RWPE2 (cell line): ENCODE measurements around the gene FADS1.

ENCODE experiments used
- ATAC-seq: fragments of 200-7000 bp; cut with Tn5 transposase; 3 replicates; pipeline ENCODE4 v1.9.1; 2021; ENCODE audit warnings: low read depth
- DNase-seq: peaks from one replicate; pipeline ENCODE4 v3.0.0-alpha.2; 2020; ENCODE audit warnings: low spot score
- H3K27ac ChIP-seq: fragments of 450-650 bp; 2 replicates; pipeline ENCODE4 v1.5.1; 2017; ENCODE audit warnings: mild to moderate bottlenecking; ENCODE audit not compliant: poor library complexity, severe bottlenecking
- H3K27me3 ChIP-seq: fragments of 250-450 bp; sonication (Bioruptor Pico); 2 replicates; pipeline ENCODE4 v1.5.1; 2021; ENCODE audit warnings: mild to moderate bottlenecking, moderate library complexity; ENCODE audit not compliant: insufficient read depth, poor library complexity, severe bottlenecking
- H3K36me3 ChIP-seq: fragments of 250-450 bp; sonication (Bioruptor Pico); 2 replicates; pipeline ENCODE4 v1.5.1; 2020; ENCODE audit warnings: low read depth, mild to moderate bottlenecking, moderate library complexity
- H3K4me1 ChIP-seq: fragments of 250-450 bp; sonication (Bioruptor Pico); 2 replicates; pipeline ENCODE4 v1.5.1; 2021; ENCODE audit warnings: mild to moderate bottlenecking, moderate library complexity; ENCODE audit not compliant: insufficient read depth, poor library complexity, severe bottlenecking
- H3K4me3 ChIP-seq: fragments of 250-450 bp; sonication (Bioruptor Pico); 2 replicates; pipeline ENCODE4 v1.5.1; 2021; ENCODE audit warnings: mild to moderate bottlenecking, moderate library complexity; ENCODE audit not compliant: severe bottlenecking
- H3K9me3 ChIP-seq: fragments of 250-450 bp; sonication (Bioruptor Pico); 2 replicates; pipeline ENCODE4 v1.5.1; 2021; ENCODE audit warnings: mild to moderate bottlenecking, moderate library complexity; ENCODE audit not compliant: severe bottlenecking
- TF ChIP-seq, protein P1 (sequence below): fragments of 450-650 bp; IDR thresholded peaks from one replicate; pipeline ENCODE4 v1.5.1; 2017; ENCODE audit warnings: mild to moderate bottlenecking, moderate library complexity; ENCODE audit not compliant: poor library complexity, severe bottlenecking

The FADS1 gene

DNA sequence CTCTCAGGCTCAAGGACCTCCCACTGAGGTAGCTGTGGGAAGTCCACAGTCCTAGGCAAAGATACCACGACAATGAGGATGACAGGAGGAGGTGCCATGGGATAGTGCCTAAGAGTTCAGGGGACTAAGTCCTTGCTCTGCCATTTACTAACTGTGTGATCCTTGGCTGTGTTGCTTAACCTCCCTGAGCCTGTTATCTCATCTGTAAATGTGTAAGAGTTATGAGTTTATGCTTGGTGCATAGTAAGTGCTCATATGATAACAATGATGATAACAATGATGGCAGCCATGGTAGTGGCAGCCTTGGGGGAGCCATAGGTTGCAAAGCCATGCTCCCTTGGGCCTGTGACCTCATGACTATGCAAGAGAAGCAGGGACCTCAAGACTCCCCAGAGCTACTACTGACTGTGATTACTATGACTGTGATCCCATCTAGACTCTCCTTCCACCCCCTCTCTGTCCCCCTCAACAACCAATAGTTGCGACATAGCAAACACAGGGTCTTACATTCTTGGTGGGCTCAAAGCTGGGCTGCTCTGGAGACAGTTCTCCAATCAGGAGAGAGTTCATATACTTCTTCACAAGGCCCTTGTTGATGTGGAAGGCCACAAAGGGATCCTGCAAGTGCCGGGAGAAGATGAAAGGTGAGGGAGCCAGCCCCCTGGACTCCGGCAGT, 3.9 kb downstream of the FADS1 start:
- TF ChIP-seq, protein P1, sequence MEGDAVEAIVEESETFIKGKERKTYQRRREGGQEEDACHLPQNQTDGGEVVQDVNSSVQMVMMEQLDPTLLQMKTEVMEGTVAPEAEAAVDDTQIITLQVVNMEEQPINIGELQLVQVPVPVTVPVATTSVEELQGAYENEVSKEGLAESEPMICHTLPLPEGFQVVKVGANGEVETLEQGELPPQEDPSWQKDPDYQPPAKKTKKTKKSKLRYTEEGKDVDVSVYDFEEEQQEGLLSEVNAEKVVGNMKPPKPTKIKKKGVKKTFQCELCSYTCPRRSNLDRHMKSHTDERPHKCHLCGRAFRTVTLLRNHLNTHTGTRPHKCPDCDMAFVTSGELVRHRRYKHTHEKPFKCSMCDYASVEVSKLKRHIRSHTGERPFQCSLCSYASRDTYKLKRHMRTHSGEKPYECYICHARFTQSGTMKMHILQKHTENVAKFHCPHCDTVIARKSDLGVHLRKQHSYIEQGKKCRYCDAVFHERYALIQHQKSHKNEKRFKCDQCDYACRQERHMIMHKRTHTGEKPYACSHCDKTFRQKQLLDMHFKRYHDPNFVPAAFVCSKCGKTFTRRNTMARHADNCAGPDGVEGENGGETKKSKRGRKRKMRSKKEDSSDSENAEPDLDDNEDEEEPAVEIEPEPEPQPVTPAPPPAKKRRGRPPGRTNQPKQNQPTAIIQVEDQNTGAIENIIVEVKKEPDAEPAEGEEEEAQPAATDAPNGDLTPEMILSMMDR = no peak
- H3K27ac ChIP-seq = no peak overlapping the region

DNA sequence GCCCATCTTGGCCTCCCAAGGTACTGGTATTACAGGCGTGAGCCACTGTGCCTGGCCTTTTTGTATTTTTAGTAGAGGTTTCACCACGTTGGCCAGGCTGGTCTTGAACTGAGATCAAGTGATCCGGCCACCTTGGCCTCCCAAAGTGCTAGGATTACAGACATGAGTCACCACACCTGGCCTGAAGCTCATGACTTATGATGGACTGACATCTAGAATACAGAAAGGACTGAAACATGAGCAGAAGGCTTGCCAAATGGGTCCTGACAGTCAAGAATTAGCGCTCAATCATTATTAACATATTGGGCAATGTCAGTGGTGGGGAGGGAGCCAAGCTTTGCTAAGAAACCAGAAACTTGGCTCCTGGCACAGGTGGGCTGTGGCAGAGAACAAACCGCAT, 5.0 kb downstream of the FADS1 start:
- Histone ChIP-seq H3K27ac (no peak overlapping the region), H3K27me3 (no peaks in the 10 kb centered on the region), H3K9me3 (no peaks in the 10 kb centered on the region), H3K36me3 (peaks cover 83% of the 10 kb centered on the region), H3K4me1 (peaks cover 8% of the 10 kb centered on the region), H3K4me3 (no peak overlapping the region)
- DNase-seq (no peak), ATAC-seq (no peak)
- TF ChIP-seq, protein P1 = no peak

More for the DNA sequence above, 3.9 kb downstream of the FADS1 start:
- Histone ChIP-seq H3K9me3 (no peaks in the 10 kb centered on the region), H3K36me3 (peaks cover 72% of the 10 kb centered on the region), H3K4me1 (peaks cover 12% of the 10 kb centered on the region), H3K4me3 (no peak overlapping the region), H3K27me3 (no peaks in the 10 kb centered on the region)
- ATAC-seq = no peak
- DNase-seq = no peak

DNA sequence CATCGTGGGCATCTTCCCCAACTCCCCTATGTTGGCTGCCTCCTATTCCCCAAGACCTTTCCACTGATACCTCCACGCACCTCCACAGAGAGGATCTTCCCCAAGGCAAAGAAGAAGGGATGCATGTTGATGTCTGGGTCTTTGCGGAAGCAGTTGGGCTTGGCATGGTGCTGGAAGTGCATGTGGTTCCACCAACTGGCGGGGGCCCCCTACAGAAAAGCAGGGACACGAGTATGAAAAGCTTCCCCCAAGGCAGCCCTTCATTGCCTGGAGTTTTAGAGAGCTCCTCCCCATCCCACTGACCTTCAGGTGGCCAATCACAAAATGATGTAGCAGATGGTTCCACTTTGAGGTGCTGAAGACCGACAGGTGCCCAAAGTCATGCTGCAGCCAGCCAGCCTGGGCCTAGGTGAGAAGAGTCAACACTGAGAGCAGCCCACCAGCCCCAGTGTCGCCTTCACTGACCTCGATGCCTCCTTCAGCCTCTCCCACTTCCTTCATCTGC, 6.1 kb downstream of the FADS1 start:
- H3K27ac ChIP-seq = no peak overlapping the region
- H3K27me3 ChIP-seq = no peaks in the 10 kb centered on the region
- TF ChIP-seq, protein P1 = no peak
- peaks cover 8% of the 10 kb centered on the region for H3K4me1 ChIP-seq
- DNase-seq = no peak
- no peak overlapping the region for H3K4me3 ChIP-seq
- no peak for ATAC-seq
- no peaks in the 10 kb centered on the region for H3K9me3 ChIP-seq
- H3K36me3 ChIP-seq = peaks cover 91% of the 10 kb centered on the region

DNA sequence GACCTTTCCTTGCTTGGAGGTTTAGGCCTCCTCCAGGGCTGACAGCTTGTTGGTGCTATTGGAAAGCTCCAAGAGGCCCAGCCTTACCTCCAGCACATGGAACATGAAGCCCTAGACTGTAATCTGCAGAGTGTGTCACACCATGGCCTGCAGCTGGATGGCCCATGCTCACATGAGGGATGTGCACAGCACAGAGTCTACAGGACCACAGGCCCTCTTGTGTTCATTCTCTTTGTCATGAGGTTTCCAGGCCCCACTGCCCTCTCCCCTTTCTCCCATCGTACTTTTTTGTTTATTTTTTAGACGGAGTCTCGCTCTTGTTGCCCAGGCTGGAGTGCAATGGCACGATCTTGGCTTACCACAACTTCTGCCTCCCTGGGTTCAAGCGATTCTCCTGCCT, 10.0 kb downstream of the FADS1 start:
- H3K4me3 ChIP-seq = no peak overlapping the region
- ATAC-seq = 0 out of 3 replicates have a peak, but pooled peaks have one; percentile 19
- H3K27me3 ChIP-seq = no peaks in the 10 kb centered on the region
- H3K36me3 ChIP-seq = peaks cover 97% of the 10 kb centered on the region
- TF ChIP-seq, protein P1 = no peak
- H3K27ac ChIP-seq = no peak overlapping the region
- no peaks in the 10 kb centered on the region for H3K4me1 ChIP-seq
- DNase-seq = no peak
- no peaks in the 10 kb centered on the region for H3K9me3 ChIP-seq

DNA sequence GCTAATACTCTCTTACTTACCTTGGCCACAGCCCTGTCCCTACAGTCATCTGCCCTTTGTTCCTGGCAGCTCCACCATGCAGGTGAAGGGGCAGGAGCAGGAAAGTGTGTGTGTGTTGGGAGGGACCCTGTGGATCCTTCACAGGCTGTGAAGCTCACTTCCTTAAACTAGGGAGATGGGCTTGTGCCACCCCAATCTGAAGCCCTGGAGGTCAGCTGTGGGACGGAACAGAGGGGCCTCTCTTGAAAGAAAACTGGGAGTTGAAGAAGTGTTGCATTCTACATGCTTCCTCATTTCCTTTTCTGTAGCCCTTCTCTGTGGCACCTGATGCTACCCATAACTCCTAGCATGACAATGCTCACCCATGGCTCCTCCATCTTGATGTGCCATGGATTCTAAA, 11.7 kb downstream of the FADS1 start:
- no peak overlapping the region for H3K4me3 ChIP-seq
- H3K9me3 ChIP-seq = no peaks in the 10 kb centered on the region
- ATAC-seq (no peak), DNase-seq (no peak)
- TF ChIP-seq, protein P1 = no peak
- peaks cover 95% of the 10 kb centered on the region for H3K36me3 ChIP-seq
- no peaks in the 10 kb centered on the region for H3K4me1 ChIP-seq
- H3K27ac ChIP-seq = no peak overlapping the region
- H3K27me3 ChIP-seq = no peaks in the 10 kb centered on the region
